Adipocyte (in vitro differentiated cells): ENCODE results near the gene BMS1.
A peak's percentile ranks its signal among the peaks of the same experiment; 100 is the strongest.
"Not testable (repeated sequence)": the region's sequence is repeated elsewhere in the genome, so short reads cannot be mapped to it uniquely, and the experiment has no call there.

Experiments
- DNase-seq: peaks from one replicate; pipeline ENCODE4 v3.0.0-alpha.2; 2015; ENCODE audit warnings: low read depth
- H3K27me3 ChIP-seq: replicated peaks from 2 replicates; pipeline ENCODE4 v1.7.0; 2013; ENCODE audit warnings: mild to moderate bottlenecking, low read length, moderate library complexity; ENCODE audit not compliant: control insufficient read depth, insufficient read depth
- H3K36me3 ChIP-seq: 2 replicates; pipeline ENCODE4 v1.7.0; 2013; ENCODE audit warnings: low read length, mild to moderate bottlenecking, moderate library complexity; ENCODE audit not compliant: control insufficient read depth, insufficient read depth, severe bottlenecking
- H3K4me1 ChIP-seq: 2 replicates; pipeline ENCODE4 v1.7.0; 2013; ENCODE audit warnings: mild to moderate bottlenecking, low read length, moderate library complexity; ENCODE audit not compliant: control insufficient read depth, insufficient read depth
- H3K4me3 ChIP-seq: 2 replicates; pipeline ENCODE4 v1.7.0; 2013; ENCODE audit warnings: mild to moderate bottlenecking, low read length, moderate library complexity
- H3K9ac ChIP-seq: 2 replicates; pipeline ENCODE4 v1.7.0; 2013; ENCODE audit warnings: mild to moderate bottlenecking, low read length, moderate library complexity
- H3K9me3 ChIP-seq: 2 replicates; pipeline ENCODE4 v1.7.0; 2013; ENCODE audit warnings: mild to moderate bottlenecking, low read length, moderate library complexity; ENCODE audit not compliant: control insufficient read depth

The BMS1 gene

GRCh38 chr10:42782446-42783180 is at the start of gene BMS1:
BMS1 (plus strand) TSS chr10:42782795; CDS start chr10:42784395, 1,600 bp downstream.
- peak; percentile 96 for DNase-seq
- Histone ChIP-seq H3K9ac (peak within 1 kb of the TSS; percentile 93), H3K36me3 (peaks cover 36% of the 10 kb centered on the region), H3K4me1 (peaks cover 6% of the 10 kb centered on the region), H3K9me3 (no peaks in the 10 kb centered on the region), H3K27me3 (peaks cover 6% of the 10 kb centered on the region), H3K4me3 (peak within 1 kb of the TSS; percentile 94)

GRCh38 chr10:42734536-42734935 is 48.1 kb upstream of the BMS1 start:
- H3K9me3 ChIP-seq: no peaks in the 10 kb centered on the region
- DNase-seq: peak; percentile 3
- H3K4me1 ChIP-seq: no peaks in the 10 kb centered on the region
- H3K4me3 ChIP-seq: no peak overlapping the region
- no peaks in the 10 kb centered on the region for H3K27me3 ChIP-seq
- H3K9ac ChIP-seq: no peak overlapping the region
- H3K36me3 ChIP-seq: no peaks in the 10 kb centered on the region

- Histone ChIP-seq H3K9ac (no peak overlapping the region), H3K4me3 (no peak overlapping the region), H3K27me3 (no peaks in the 10 kb centered on the region), H3K4me1 (no peaks in the 10 kb centered on the region), H3K9me3 (peaks cover 6% of the 10 kb centered on the region), H3K36me3 (no peaks in the 10 kb centered on the region)
- no peak for DNase-seq
Observed at GRCh38 chr10:42738679-42739078, 43.9 kb upstream of the BMS1 start.

- H3K9ac ChIP-seq, DNase-seq, H3K9me3 ChIP-seq, H3K4me1 ChIP-seq, H3K27me3 ChIP-seq, H3K4me3 ChIP-seq, H3K36me3 ChIP-seq: not testable (repeated sequence)
Observed at GRCh38 chr10:42741536-42741935, 41.1 kb upstream of the BMS1 start.

GRCh38 chr10:42743697-42744096 is 38.9 kb upstream of the BMS1 start:
- Histone ChIP-seq H3K36me3 (no peaks in the 10 kb centered on the region), H3K4me1 (no peaks in the 10 kb centered on the region), H3K9me3 (peaks cover 6% of the 10 kb centered on the region), H3K27me3 (no peaks in the 10 kb centered on the region), H3K9ac (no peak overlapping the region), H3K4me3 (no peak overlapping the region)
- no peak for DNase-seq

GRCh38 chr10:42744134-42744701 is 38.4 kb upstream of the BMS1 start:
- H3K9me3 ChIP-seq: peaks cover 6% of the 10 kb centered on the region
- DNase-seq: no peak
- no peaks in the 10 kb centered on the region for H3K27me3 ChIP-seq
- H3K36me3 ChIP-seq: no peaks in the 10 kb centered on the region
- H3K9ac ChIP-seq: no peak overlapping the region
- H3K4me1 ChIP-seq: no peaks in the 10 kb centered on the region
- no peak overlapping the region for H3K4me3 ChIP-seq

GRCh38 chr10:42753126-42753506 is 29.5 kb upstream of the BMS1 start:
- Histone ChIP-seq H3K9ac (no peak overlapping the region), H3K4me3 (peak overlapping the region; percentile 74), H3K9me3 (no peaks in the 10 kb centered on the region), H3K27me3 (peaks cover 24% of the 10 kb centered on the region), H3K4me1 (peaks cover 4% of the 10 kb centered on the region), H3K36me3 (no peaks in the 10 kb centered on the region)
- peak; percentile 77 for DNase-seq

- H3K4me3 ChIP-seq: peak overlapping the region; percentile 74
- H3K9me3 ChIP-seq: no peaks in the 10 kb centered on the region
- H3K4me1 ChIP-seq: peaks cover 4% of the 10 kb centered on the region
- H3K27me3 ChIP-seq: peaks cover 24% of the 10 kb centered on the region
- peak overlapping the region; percentile 29 for H3K9ac ChIP-seq
- peak; percentile 25 for DNase-seq
- H3K36me3 ChIP-seq: no peaks in the 10 kb centered on the region
Observed at GRCh38 chr10:42753507-42754154, 29.0 kb upstream of the BMS1 start.

- peaks cover 4% of the 10 kb centered on the region for H3K4me1 ChIP-seq
- H3K4me3 ChIP-seq: peak overlapping the region; percentile 74
- peaks cover 6% of the 10 kb centered on the region for H3K9me3 ChIP-seq
- H3K36me3 ChIP-seq: no peaks in the 10 kb centered on the region
- peak; percentile 31 for DNase-seq
- no peak overlapping the region for H3K9ac ChIP-seq
- H3K27me3 ChIP-seq: peaks cover 24% of the 10 kb centered on the region
Observed at GRCh38 chr10:42754155-42755027, 28.2 kb upstream of the BMS1 start.

- Histone ChIP-seq H3K36me3 (no peaks in the 10 kb centered on the region), H3K9ac (no peak overlapping the region), H3K27me3 (peaks cover 30% of the 10 kb centered on the region), H3K9me3 (peaks cover 7% of the 10 kb centered on the region), H3K4me3 (no peak overlapping the region), H3K4me1 (peaks cover 4% of the 10 kb centered on the region)
- no peak for DNase-seq
Observed at GRCh38 chr10:42755028-42755451, 27.6 kb upstream of the BMS1 start.
